GM19372 (cell line): Measurements from ENCODE around the gene GLTP.
"Not testable (repeated sequence)": the region's sequence is repeated elsewhere in the genome, so short reads cannot be mapped to it uniquely, and the experiment has no call there.

ENCODE experiments used
- ATAC-seq: cut with Tn5 transposase; IDR thresholded peaks from one replicate; pipeline ENCODE4 v1.9.1; 2021; ENCODE audit warnings: mild to moderate bottlenecking, low read depth, moderate library complexity; ENCODE audit not compliant: unreplicated experiment

Gene GLTP

DNA sequence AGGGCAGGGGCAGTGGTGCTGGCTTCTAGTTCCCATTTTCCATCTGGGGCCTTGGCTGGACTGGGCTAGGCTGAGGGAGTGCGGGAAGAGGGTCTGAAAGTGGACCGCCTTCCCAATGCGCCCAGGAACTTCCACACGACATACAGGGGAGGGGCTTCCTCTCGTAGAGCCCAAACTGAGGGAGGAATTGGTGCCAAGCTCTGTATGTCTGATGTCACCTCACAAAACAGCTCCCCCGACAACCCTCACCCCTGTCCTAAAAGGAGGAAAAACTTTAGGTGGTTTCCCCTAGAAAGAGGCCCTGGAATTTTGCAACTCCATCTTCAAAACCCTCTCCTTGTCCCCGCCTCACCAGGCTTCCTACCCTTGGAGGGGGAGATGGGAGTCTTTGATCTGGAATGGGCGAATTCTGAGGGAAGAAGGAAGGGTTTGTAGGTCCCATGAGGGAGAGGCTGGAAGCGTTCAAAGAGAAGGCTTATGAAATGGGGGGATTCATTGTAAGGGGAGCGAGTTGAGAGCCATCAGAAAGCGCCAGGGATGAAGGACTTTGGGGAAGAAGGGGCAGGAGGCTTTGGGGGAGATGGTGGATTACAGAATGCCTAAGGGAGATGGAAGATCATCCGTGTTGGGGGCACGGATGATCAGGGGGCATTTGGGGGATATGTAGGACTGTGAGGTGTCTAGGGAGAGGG, 844 bp downstream of the GLTP start:
- ATAC-seq: no peak

DNA sequence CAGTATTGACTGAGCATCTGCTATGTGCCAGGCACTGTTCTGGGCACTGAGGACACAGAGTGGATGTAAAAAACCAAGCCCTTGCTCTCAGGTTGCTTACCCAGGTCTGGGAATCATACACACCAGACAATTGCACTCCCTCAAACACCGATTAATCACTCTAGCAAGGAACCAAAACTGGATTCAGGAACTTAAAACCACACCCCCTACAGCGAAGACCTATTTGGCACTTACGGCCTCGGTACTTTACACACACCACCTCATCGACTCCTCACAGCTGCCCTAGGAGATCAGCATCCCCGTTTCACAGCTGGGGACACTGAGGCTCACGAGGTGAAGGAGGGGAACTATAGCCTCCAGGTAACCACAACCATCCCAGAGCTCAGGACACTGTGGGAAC, 1.6 kb downstream of the GLTP start:
- ATAC-seq: no peak

- no peak for ATAC-seq
Observed at GRCh38 chr12:109878247-109878625, 2.1 kb downstream of the GLTP start.

- no peak for ATAC-seq
Observed at GRCh38 chr12:109877504-109878246, 2.7 kb downstream of the GLTP start.

GRCh38 chr12:109876406-109876805, 3.9 kb downstream of the GLTP start:
- ATAC-seq: no peak

- ATAC-seq: no peak
Observed at GRCh38 chr12:109875572-109876131, 4.7 kb downstream of the GLTP start.

- ATAC-seq: no peak
Observed at GRCh38 chr12:109873653-109874052, 6.7 kb downstream of the GLTP start.

- no peak for ATAC-seq
Observed at GRCh38 chr12:109871668-109872314, 8.6 kb downstream of the GLTP start.

- ATAC-seq: no peak
Observed at GRCh38 chr12:109870648-109871047, 9.7 kb downstream of the GLTP start.

GRCh38 chr12:109868182-109869051, 11.9 kb downstream of the GLTP start:
- no peak for ATAC-seq

DNA sequence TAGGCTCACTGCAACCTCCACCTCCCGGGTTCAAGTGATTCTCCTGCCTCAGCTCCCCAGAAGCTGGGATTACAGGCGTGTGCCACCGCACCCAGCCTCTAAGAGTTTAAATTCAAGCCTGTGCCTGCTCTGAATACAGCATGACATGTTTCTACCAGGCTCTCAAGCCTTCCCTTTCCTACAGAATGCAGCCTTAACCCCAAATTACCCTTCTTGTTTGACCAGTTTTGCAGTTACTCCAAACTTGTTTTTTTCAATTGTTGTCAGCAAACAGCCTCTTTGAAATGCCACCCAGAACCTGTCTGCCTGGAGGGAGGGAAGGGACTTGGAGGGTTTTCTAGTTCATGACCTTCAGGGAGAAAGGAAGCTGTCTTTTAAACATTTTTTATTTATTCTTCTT, 15.4 kb downstream of the GLTP start:
- ATAC-seq: no peak

- no peak for ATAC-seq
Observed at GRCh38 chr12:109863847-109864712, 16.3 kb downstream of the GLTP start.

DNA sequence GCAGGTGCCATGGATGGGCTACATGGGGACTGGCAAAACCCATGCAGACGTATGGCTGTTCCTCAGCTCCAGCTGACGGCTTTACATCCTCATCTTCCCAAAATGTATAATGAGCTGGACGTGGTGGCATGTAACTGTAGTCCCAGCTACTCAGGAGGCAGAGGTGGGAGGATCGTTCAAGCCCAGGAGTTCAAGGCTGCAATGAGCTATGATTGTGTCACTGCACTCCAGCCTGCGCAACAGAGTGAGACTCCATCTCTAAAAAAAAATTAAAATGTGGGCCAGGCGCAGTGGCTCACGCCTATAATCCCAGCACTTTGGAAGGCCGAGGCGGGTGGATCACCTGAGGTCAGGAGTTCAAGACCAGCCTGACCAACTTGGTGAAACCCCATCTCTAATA, 17.9 kb downstream of the GLTP start:
- ATAC-seq: not testable (repeated sequence)

- no peak for ATAC-seq
Observed at GRCh38 chr12:109861689-109862314, 18.5 kb downstream of the GLTP start.

DNA sequence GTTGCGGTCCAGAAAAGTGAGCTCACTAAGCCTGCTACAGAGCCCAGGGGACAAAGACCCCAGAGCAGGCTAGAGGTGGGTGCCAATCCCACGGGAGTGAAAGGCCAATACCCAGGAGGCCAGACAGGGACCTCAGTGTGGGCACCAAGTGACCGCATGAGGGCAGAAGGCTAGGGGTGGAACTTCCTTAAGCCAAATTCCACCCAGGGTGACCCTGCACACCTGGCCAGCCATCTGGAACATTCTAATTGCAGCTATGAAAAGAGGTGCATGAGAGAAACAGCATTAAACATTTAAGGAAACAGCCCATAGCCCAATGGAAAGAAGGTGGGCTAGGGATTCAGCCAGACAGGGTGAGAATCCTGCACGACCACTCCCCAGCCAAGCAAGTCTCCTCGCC, 19.4 kb downstream of the GLTP start:
- no peak for ATAC-seq

DNA sequence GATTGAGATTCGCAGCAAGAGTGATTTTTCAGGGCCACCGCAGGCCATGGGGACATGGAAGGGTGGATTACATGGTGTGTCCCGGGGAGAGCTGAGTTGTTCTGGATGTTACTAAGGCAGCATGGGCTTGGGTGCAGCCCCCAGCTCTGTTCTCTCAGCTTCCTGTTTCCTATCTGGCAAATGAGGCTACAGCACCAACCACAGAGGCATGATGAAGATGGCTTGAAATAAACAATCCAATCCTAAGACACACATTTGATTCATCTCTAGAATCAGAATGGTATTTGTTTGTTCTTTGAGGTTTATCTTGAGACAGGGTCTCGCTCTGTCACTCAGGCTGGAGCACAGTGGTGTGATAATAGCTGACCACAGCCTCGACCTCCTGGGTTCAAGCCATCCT, 21.6 kb downstream of the GLTP start:
- no peak for ATAC-seq

DNA sequence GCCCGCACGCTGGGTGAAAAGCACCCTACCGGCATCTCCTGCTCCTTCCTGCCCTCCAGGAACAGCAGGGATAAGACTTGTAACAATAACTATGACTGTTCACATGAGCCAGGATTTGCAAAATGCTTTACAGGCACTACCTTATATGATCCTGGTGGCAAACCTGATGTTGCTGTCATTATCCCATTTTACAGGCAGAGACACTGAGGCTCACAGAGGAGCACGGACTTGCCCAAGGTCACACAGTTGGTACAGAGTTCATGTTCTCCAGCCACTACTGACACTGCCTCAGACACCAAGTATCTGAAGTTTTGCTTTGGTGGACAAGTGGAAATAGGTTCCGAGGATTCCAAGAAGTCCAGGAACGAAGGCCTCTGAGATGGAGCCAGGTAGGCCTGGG, 22.6 kb downstream of the GLTP start:
- no peak for ATAC-seq

DNA sequence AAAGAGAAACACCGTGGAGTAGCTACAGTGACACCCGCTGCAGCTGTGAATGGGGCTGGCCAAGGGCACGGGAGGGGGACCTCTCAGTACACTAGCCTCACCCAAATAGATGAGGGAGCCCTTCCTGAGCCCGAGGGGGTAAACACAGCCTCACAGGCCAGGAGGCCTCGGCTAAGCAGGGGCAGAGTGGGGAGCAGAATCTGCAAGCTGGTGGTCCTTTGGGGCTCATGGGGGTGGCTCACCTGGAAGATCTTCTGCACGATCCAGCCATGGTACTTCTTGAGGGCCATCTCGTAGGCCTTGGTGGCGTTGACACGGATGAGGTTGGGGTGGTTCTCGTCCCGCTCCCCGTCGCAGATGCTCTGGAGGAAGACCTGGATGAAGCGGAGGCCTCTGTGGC, 25.0 kb downstream of the GLTP start:
- no peak for ATAC-seq

DNA sequence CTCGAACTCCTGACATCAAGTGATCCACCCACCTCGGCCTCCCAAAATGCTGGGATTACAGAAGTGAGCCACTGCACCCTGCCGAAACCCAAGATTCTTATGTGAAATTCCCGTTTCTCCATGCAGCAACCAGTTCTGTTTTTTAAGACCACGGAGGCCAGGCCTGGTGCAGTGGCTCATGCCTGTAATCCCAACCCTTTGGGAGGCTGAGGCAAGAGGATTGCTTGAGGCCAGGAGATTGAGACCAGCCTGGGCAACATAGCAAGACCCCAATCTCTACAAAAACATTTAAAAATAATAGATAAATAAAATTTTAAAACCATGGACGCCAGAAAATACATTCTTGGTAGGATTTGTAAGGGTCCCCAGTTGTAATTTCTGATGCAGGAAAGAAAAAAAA, 29.8 kb downstream of the GLTP start:
- not testable (repeated sequence) for ATAC-seq
